Left lung (tissue), 10 donors: ENCODE data around the gene PARVG. TPM values are rescaled to one million over a fixed set of nuclear protein-coding genes. Genes with fewer than 3 reads are reported as not detected.

ENCODE experiments used
- ATAC-seq: fragments of 200-7000 bp; cut with Tn5 transposase; one replicate; pipeline ENCODE4 v1.9.1; 2020; ENCODE audit warnings: moderate library complexity
- DNase-seq, 4 donors: peaks; one replicate each; pipeline ENCODE4 v3.0.0-alpha.2; 2013 to 2020
- H3K27ac ChIP-seq, 2 donors: fragments of 200-600 bp; sonication (generic) in 1 of 2; one replicate each; pipeline versions ENCODE4 v1.5.0 to v1.8.0; 2020 to 2021
- H3K27me3 ChIP-seq, 2 donors: fragments of 200-600 bp; sonication (generic) in 1 of 2; one replicate each; pipeline versions ENCODE4 v1.5.0 to v1.8.0; 2020 to 2021
- H3K36me3 ChIP-seq, 2 donors: fragments of 200-600 bp; sonication (generic) in 1 of 2; one replicate each; pipeline versions ENCODE4 v1.5.0 to v1.8.0; 2020 to 2021
- H3K4me1 ChIP-seq, 2 donors: fragments of 200-600 bp; one replicate each; pipeline ENCODE4 v1.8.0; 2021
- H3K4me3 ChIP-seq, 2 donors: fragments of 200-600 bp; sonication (generic) in 1 of 2; one replicate each; pipeline versions ENCODE4 v1.5.0 to v1.8.0; 2020 to 2021; ENCODE audit warnings: mild to moderate bottlenecking in 1 of 2
- H3K9me3 ChIP-seq, 2 donors: fragments of 200-600 bp; sonication (generic) in 1 of 2; one replicate each; pipeline versions ENCODE4 v1.5.0 to v1.8.0; 2020 to 2021
- intact Hi-C, 2 donors: fragments of 100-400 bp; cut with DNase I; formaldehyde crosslinking; loops; one replicate each; pipeline versions ENCODE4 v1.11.2 to v1.14.2; 2022
- polyA plus RNA-seq, 6 donors: library from polyadenylated mRNA; unstranded; fragments of 120-200 nt; gene quantifications; one replicate each; pipeline ENCODE4 v1.2.1, GENCODE V29; 2013; ENCODE audit not compliant: insufficient read length in 6 of 6
- total RNA-seq, 2 donors: library from RNA; stranded (reverse); fragmentation: NEBNext Ultra II Directional; extraction: Animal tissue kit (Norgen Biotek cat#: 25700); gene quantifications; one replicate each; pipeline ENCODE4 v1.2.1, GENCODE V29; 2021
- TF ChIP-seq, protein P1 (sequence below), 2 donors: fragments of 200-600 bp; sonication (generic) in 1 of 2; IDR thresholded peaks; one replicate each; pipeline versions ENCODE4 v1.5.0 to v1.8.0; 2021; ENCODE audit warnings: antibody characterized with exemption in 2 of 2
- donor health status: DM: no; HTN: yes; CAD: no.
- donor health status: DM: no; HTN: no; CAD: no.

The PARVG gene
- total and polyA plus RNA-seq, 8 donors = 3.0 to 57.9 (median 3.5) TPM

- TF ChIP-seq, protein P1, sequence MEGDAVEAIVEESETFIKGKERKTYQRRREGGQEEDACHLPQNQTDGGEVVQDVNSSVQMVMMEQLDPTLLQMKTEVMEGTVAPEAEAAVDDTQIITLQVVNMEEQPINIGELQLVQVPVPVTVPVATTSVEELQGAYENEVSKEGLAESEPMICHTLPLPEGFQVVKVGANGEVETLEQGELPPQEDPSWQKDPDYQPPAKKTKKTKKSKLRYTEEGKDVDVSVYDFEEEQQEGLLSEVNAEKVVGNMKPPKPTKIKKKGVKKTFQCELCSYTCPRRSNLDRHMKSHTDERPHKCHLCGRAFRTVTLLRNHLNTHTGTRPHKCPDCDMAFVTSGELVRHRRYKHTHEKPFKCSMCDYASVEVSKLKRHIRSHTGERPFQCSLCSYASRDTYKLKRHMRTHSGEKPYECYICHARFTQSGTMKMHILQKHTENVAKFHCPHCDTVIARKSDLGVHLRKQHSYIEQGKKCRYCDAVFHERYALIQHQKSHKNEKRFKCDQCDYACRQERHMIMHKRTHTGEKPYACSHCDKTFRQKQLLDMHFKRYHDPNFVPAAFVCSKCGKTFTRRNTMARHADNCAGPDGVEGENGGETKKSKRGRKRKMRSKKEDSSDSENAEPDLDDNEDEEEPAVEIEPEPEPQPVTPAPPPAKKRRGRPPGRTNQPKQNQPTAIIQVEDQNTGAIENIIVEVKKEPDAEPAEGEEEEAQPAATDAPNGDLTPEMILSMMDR (IDR thresholded peaks at IDR 0.05) = no peak
- H3K9me3 ChIP-seq = peaks cover 0 to 2% of the 10 kb centered on the region in 2 donors
- no peaks in the 10 kb centered on the region for H3K36me3 ChIP-seq
- intact Hi-C loops = no loop called here
- ATAC-seq (no peak), DNase-seq (no peak)
- peaks cover 0 to 41% of the 10 kb centered on the region in 2 donors for H3K27me3 ChIP-seq
- no peaks in the 10 kb centered on the region for H3K4me1 ChIP-seq
- H3K4me3 ChIP-seq = no peak overlapping the region
- no peak overlapping the region for H3K27ac ChIP-seq
Observed at GRCh38 chr22:44243761-44244160, 63.0 kb downstream of the PARVG start.

GRCh38 chr22:44244265-44244822 lies 63.6 kb downstream of the PARVG start:
- Histone ChIP-seq H3K27ac (no peak overlapping the region), H3K36me3 (no peaks in the 10 kb centered on the region), H3K9me3 (peaks cover 0 to 8% of the 10 kb centered on the region in 2 donors), H3K4me1 (no peaks in the 10 kb centered on the region), H3K27me3 (peaks cover 0 to 41% of the 10 kb centered on the region in 2 donors), H3K4me3 (no peak overlapping the region)
- ATAC-seq (no peak), DNase-seq (no peak)
- intact Hi-C loops = no loop called here
- TF ChIP-seq, protein P1 (IDR thresholded peaks at IDR 0.05) = no peak

GRCh38 chr22:44245438-44245837 lies 64.7 kb downstream of the PARVG start:
- DNase-seq = no peak
- Histone ChIP-seq H3K36me3 (no peaks in the 10 kb centered on the region), H3K4me3 (no peak overlapping the region), H3K4me1 (no peaks in the 10 kb centered on the region), H3K9me3 (peaks cover 0 to 18% of the 10 kb centered on the region in 2 donors), H3K27me3 (peaks cover 0 to 41% of the 10 kb centered on the region in 2 donors), H3K27ac (no peak overlapping the region)
- TF ChIP-seq, protein P1 (IDR thresholded peaks at IDR 0.05) = no peak
- intact Hi-C loops = no loop called here
- no peak for ATAC-seq

GRCh38 chr22:44245867-44246266 lies 65.1 kb downstream of the PARVG start:
- H3K36me3 ChIP-seq = no peaks in the 10 kb centered on the region
- H3K4me3 ChIP-seq = no peak overlapping the region
- peaks cover 0 to 41% of the 10 kb centered on the region in 2 donors for H3K27me3 ChIP-seq
- no peak for ATAC-seq
- peaks cover 0 to 22% of the 10 kb centered on the region in 2 donors for H3K9me3 ChIP-seq
- TF ChIP-seq, protein P1 (IDR thresholded peaks at IDR 0.05) = no peak
- intact Hi-C loops = no loop called here
- no peaks in the 10 kb centered on the region for H3K4me1 ChIP-seq
- H3K27ac ChIP-seq = no peak overlapping the region
- no peak for DNase-seq

GRCh38 chr22:44246615-44247326 lies 66.0 kb downstream of the PARVG start:
- TF ChIP-seq, protein P1 (IDR thresholded peaks at IDR 0.05) = no peak
- Histone ChIP-seq H3K4me1 (no peaks in the 10 kb centered on the region), H3K27ac (no peak overlapping the region), H3K36me3 (no peaks in the 10 kb centered on the region), H3K9me3 (peaks cover 0 to 22% of the 10 kb centered on the region in 2 donors), H3K4me3 (no peak overlapping the region), H3K27me3 (peaks cover 0 to 41% of the 10 kb centered on the region in 2 donors)
- ATAC-seq = no peak
- no peak for DNase-seq
- intact Hi-C loops = no loop called here
